SK-N-MC (cell line): ENCODE results near the gene CALM3.

ENCODE experiments used
- EZH2 ChIP-seq: fragments of 200-600 bp; sonication (generic); IDR thresholded peaks from one replicate; pipeline ENCODE4 v1.6.1; 2017; ENCODE audit warnings: antibody characterized with exemption
- FOXP2 ChIP-seq: optimal IDR thresholded peaks from 2 replicates; pipeline ENCODE3; 2011; ENCODE audit warnings: mild to moderate bottlenecking, moderate library complexity; ENCODE audit not compliant: insufficient read depth; ENCODE audit errors: extremely low read length, control extremely low read depth
- POLR2AphosphoS5 ChIP-seq: IDR thresholded peaks from 2 replicates; pipeline ENCODE4 v1.6.1; 2012; ENCODE audit warnings: mild to moderate bottlenecking, low read depth, low read length, borderline replicate concordance

DNA sequence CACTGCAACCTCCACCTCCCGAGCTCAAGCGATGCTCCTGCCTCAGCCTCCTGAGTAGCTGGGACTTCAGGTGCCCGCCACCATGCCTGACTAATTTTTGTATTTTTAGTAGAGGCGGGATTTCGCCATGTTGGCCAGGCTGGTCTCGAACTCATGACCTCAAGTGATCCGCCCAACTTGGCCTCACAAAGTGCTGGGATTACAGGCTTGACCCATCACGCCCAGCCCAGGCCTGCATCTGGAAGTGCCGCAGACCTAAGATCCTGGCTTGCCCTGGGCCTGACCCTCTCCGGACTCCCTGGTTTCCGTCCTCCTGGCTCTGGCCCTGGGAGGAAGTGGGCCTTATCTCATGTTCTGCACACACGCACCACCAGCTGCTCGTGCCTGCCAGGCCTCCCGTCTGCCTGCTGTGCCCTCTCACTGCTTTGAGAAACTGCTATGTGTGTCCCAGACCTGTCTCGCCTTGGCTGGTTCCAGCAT, 28.5 kb downstream of the CALM3 start:
- TF ChIP-seq POLR2AphosphoS5, result no peak
- TF ChIP-seq EZH2, result no peak
- TF ChIP-seq FOXP2, result no peak
